HG03439 (cell line): ENCODE results near the gene HMSD.

Experiments used
- ATAC-seq: cut with Tn5 transposase; IDR thresholded peaks from one replicate; pipeline ENCODE4 v1.9.1; 2021; ENCODE audit warnings: mild to moderate bottlenecking, moderate library complexity; ENCODE audit not compliant: unreplicated experiment

The HMSD gene

DNA sequence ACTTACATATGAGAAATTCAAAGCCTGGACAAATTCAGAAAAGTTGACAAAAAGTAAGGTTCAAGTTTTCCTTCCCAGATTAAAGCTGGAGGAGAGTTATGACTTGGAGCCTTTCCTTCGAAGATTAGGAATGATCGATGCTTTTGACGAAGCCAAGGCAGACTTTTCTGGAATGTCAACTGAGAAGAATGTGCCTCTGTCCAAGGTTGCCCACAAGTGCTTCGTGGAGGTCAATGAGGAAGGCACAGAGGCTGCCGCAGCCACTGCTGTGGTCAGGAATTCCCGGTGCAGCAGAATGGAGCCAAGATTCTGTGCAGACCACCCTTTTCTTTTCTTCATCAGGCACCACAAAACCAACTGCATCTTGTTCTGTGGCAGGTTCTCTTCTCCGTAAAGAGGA is 37.8 kb downstream of the HMSD start:
- ATAC-seq: no peak

DNA sequence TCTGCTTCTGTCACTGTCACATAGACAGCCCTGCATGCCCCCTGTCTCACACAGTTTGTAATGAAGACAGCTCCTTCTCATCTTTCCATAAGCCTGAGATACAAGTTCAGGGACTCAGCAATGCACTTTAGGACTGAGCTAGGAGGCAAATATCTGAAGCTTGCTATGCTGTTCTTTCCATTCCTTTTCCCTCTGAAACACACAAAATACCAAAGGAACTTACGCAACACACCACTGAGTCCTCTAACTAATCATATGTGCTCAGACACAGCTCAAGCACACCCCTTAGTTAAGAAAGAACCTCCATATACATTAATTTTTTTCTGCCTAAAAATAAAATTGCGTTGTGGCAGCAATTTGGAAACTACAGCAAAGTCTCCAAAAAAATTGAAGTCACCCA is 38.6 kb downstream of the HMSD start:
- ATAC-seq: no peak

DNA sequence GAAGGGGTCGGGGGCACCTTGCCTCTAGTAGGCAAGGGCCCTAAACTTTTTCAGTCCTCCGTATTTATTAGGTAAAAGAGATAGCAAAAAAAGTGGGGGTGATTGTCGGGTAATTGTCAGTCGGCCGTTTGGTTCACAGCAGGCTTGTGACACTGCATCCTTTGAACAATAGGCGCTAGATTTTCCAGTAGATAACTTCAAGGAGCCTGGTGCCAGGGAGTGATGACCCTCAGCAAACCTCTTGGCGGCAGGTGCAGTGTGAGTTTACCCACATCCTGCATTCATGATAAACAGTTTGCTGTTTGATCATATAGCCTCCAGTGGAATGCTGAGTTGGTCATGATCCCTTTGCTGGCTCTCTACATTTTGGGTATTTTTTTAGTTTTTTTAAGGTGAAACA is 43.6 kb downstream of the HMSD start:
- ATAC-seq: no peak

GRCh38 chr18:63994783-63995399 is 45.8 kb downstream of the HMSD start:
- ATAC-seq: no peak

DNA sequence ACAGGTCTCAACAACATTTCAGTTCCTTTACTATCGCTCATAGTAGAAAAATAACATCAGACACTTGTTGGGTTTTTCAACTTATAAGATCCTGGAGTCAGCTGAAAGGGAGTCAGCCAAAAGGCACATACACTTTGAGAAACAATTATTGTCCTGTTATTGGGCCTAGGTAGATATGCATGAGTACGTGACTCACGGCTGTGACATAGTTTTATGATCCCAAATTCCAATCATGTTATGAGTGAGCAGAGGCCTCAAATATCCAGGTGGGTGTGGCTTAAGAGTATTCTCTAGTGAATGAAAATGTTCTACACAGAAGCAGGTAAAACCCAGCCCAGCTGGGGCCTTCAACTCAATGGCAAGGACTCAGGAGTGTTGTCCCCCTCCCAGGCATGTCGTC is 47.9 kb downstream of the HMSD start:
- ATAC-seq: no peak

DNA sequence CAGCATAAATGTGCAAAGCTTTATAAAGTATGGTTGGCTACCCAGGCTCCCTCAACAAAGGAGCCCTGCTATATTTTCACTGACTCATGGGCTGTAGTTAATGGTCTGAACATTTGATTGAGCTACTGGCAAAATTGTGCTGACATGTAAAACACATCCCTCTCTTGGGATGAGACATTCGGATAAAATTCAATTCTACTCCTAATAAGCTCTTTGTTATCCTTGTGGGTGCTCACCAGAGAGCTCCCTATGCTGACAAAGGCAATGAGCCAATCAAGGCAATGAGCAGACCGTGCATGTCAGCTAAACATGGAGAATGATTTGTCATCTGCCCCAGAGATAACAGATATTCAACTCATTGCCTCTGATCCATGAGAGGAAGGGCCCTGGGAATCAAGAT is 48.5 kb downstream of the HMSD start:
- no peak for ATAC-seq

- ATAC-seq: no peak
Measured at GRCh38 chr18:63999871-64000270, 50.8 kb downstream of the HMSD start.

DNA sequence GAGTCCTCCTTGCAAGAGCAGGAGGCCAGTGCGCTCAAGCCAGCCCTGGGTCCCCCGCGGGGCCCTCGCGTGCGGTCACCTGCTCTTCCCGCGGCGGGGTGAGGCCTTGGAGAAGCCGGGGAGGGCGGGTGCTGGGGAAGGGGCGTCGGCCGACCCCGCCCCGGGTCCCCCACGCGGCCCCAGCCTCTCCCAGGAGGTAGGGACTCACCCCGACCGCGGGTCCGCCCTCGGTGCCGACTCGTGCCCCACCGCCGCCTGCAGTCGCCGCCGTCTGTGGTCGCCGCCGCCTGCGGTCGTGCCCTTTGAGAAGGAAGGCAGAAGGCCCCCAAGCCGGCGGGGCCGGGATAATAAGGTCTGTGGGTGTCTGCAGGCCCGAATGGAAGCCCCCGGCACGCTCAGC is 53.5 kb downstream of the HMSD start:
- no peak for ATAC-seq

DNA sequence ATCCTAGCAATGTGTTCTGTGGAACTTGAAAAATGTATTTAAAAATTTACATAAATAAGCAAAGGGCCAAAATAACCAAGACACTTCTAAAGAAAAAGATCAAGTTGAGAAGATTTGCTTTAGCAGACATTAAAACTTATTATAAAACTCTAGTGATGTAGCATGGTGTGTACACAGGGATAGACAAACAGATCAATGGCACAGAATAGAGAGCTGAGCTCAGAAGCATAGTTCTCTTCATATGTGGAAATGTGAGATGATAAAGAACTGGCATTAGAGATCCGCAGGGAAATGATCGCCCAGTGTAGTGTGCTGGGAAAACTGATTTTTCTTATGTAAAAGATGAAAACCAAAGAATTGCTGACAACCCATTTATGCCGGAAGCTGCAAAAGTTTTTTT is 60.2 kb downstream of the HMSD start:
- ATAC-seq: no peak
